ENCODE data around the gene ADGRL3. TPM values are rescaled to one million over a fixed set of nuclear protein-coding genes. Genes with fewer than 3 reads are reported as not detected.
"Not testable (repeated sequence)": the region's sequence is repeated elsewhere in the genome, so short reads cannot be mapped to it uniquely, and the experiment has no call there.

ADGRL3 gene
- total RNA-seq, 2 donors from 2014 or later = 4.0 to 5.2 TPM

DNA sequence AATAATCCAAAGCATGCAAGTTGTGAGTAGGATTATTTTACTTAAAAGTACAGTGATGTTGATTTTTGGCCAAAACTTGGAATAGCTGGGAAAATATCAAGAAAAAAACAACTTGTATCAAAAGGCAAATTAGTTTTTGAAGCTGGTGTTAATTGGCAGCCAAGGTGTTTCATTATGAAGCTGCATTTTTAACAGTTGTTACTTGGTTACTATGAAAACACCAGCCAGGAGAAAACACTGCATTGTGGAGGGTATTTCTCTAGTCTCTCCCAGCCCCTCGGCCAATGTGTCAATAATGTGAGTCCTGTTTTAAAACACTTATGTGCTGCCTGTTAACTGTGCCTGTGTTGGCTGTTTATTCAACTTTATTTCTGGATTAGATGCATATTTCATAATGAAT lies 733.4 kb downstream of the ADGRL3 start:
- intact Hi-C loops (cut with DNase I, micrococcal nuclease) = no loop called here
- no peak for ATAC-seq

DNA sequence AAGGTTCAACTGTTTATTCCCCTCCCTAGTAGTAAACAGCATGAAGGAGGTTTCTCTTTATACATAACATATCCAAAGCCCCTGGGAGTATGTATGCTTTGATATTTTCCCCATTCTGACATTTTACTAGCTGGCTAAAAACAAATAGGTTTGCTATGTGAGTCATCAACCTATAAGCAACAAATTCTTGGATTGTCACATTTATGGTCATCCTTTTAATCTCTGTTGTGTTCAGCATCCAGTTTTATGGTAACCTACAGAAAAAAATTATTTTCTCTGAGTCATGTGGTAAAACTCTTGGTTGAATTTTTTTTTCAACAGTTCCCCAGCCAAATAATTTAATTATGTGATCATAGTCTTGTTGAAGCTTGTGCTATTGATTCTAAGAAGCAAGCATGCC lies 734.1 kb downstream of the ADGRL3 start:
- DNase-seq (no peak), ATAC-seq (no peak)
- intact Hi-C loops (cut with DNase I, micrococcal nuclease) = no loop called here

More for the DNA sequence above, 733.4 kb downstream of the ADGRL3 start:
- no peak for DNase-seq

DNA sequence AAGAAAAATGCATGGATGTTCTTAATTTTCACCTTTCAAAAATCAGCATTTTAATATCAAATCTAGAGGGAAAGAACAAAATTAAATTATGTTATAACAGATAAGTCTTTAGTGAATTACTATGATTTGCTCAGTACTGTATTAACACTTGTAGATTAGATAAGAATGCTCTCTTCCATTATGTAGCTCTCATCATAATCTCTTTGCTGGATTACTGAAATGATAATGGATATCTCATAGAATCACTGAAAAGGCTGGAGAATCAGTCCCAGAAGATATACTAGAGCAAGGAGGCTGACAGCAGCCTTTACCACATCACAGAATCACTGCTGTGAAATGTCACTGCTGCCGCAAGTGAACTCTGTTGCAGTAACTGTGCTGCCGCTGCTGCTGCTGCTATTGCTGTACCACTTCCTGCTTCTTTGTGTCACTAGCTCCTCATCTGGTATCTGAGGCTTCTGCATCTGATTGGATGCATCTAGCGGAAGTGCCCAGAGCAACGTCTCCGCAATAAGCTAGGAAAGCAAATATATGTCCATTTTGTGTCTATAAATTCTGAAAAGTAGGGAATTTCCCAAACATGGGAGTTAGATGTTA lies 738.2 kb downstream of the ADGRL3 start:
- DNase-seq = no peak
- ATAC-seq = no peak
- intact Hi-C loops (cut with DNase I, micrococcal nuclease) = no loop called here

DNA sequence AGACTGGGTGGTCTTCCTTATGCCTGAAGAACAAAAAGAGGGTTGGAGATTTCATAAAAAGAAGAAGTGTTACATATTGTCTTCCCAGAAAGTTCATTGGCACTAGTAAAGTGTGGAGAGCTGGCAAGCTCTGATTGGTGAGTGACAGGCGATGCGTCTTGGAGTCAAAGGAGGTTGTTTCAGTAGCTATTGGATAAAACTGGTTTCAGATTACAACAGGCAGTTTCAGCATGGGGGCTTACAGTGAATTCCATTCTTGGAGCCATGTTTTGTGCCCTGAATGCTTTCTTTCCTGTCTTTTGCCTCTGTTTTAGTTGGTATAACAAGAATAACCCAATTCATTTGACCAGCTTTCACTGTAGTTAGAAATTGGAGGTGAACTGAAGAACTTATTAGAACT lies 750.5 kb downstream of the ADGRL3 start:
- no peak for DNase-seq
- intact Hi-C loops (cut with DNase I, micrococcal nuclease) = no loop called here
- ATAC-seq = no peak

DNA sequence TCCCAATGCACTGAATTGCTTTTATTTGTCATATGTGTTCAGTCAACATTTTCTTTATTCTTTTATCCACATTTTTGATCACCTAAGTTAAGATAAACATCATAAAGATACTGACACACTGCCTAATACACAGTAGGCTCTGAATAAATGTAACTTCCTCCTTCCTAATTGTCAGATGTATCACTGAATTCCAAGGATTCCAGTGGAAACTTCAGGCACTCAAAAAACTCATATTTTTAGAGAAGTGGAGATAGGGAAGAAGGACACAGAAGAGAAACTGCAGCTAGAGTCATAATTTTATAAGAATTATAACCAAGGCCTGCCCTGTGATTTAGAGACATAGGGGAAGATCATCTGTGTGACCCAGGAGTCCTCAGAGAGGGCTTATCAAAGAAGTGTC lies 753.3 kb downstream of the ADGRL3 start:
- DNase-seq = no peak
- no peak for ATAC-seq
- intact Hi-C loops (cut with DNase I, micrococcal nuclease) = no loop called here

DNA sequence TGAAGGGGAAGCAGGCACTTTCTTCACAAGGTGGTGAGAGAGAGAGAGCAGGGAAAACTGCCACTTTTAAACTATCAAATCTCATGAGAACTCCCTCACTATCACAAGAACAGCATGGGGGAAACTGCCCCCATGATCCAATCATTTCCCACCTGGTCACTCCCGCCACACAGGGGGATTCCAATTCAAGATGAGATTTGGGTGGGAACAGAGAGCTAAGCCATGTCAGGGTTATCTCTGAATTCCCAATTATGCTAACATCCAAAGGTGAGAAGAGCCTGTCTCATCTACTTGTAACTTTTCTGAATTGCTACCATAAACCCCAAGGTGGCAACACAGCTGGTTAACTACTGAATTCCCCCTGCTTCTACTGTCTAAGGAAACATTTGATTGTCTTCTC lies 758.5 kb downstream of the ADGRL3 start:
- DNase-seq = no peak
- intact Hi-C loops (cut with DNase I, micrococcal nuclease) = no loop called here
- ATAC-seq = no peak

DNA sequence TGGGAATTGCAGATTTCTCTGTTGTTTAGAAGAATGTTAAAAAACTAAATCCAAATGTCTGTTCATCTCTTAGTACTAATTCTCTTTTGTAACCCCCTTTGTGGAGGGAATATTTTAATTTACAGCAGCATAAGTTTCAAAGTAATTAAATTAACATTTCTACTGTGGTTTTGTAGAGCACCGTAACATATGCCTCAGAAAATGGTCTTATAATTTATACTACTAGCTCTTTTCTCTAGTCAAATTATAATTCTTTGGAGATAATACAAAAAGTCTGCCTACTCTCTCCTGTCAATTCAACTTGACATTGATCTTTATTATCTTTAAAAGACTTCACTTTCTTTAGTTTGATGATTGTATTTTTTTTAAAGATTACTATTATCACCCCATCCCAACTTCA lies 759.0 kb downstream of the ADGRL3 start:
- intact Hi-C loops (cut with DNase I, micrococcal nuclease) = no loop called here
- no peak for ATAC-seq
- DNase-seq = no peak

DNA sequence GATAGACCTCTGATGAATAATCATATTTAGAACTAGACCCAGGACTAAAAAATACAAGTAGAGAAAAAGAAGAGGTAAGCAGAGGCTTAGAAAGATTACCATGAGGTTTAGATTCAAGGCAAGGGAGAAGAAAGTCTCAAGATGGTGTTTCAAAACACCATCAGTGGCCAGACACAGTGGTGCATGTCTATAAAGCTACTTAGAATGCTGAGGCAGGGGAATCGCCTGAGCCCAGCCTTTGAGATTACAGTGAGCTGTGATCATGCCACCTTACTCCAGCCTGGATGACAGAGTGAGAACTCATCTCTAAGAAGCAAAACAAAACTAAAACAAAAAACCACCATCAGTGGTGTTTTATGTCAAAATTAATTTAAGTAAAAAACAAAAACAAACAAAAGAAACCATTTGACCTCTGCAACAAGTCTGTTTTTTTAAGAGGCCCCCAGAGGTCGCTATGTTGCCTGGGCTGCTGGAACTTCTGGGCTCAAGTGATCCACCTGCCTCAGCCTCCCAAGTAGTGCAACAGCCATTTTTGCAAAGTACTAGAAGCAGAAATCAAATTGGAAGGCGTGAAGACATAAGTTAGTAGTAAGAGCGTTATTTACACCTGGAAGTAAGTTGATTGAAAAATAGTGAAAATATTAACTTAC lies 784.3 kb downstream of the ADGRL3 start:
- no peak for ATAC-seq
- DNase-seq = no peak
- intact Hi-C loops (cut with DNase I, micrococcal nuclease) = no loop called here

DNA sequence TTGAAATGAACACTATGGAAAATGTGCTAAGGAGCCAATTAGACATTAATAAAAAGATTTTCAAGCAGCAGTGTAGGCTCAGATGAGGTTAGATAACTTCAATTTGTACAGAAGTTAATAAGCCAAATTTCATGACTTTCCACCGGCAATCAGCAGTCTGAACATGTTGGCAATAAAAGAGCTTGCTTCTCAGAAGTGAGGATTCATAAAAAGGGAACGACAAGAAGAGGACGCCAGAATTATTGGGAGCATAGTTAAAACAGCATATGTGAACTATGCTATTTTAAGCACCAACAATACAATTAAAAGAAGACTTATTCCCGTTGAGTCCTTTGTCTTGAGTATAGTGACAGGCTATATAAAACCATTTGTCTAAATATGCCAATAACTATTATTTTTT lies 785.3 kb downstream of the ADGRL3 start:
- intact Hi-C loops (cut with DNase I, micrococcal nuclease) = no loop called here
- ATAC-seq (no peak), DNase-seq (no peak)

DNA sequence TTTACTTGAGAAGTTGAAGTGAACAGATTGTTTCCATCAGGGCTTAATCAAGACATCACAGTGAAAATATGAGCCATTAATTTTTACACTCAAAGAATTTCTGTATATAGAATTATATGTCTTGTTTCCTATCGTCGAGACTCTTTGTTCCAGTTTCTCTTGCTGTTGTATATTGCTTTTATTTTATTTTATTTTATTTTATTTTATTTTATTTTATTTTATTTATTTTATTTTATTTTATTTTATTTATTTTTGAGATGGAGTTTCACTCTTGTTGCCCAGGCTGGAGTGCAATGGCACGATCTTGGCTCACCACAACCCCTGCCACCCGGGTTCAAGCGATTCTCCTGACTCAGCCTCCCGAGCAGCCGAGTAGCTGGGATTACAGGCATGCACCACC lies 786.8 kb downstream of the ADGRL3 start:
- ATAC-seq; intact Hi-C loops (cut with DNase I, micrococcal nuclease); DNase-seq: not testable (repeated sequence)

DNA sequence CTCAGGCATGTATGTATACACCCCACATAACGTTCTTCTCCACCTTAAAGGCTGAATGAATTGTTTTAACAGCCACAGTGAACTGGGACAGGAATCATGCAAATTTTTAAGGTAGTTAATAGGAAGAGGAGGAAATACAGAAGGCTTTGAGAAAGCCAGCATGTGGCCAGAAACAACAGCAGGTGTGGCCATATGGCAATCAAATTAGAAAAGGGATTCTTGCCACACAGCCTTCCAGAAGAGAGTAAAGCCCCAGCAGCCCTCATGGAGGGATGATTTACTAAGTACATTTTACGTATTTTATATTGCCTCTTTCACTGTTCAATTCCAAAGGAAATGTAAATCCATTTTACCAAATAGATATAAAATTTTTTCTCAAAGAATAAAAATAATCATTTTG lies 792.2 kb downstream of the ADGRL3 start:
- no peak for ATAC-seq
- DNase-seq = no peak
- intact Hi-C loops (cut with DNase I, micrococcal nuclease) = no loop called here

DNA sequence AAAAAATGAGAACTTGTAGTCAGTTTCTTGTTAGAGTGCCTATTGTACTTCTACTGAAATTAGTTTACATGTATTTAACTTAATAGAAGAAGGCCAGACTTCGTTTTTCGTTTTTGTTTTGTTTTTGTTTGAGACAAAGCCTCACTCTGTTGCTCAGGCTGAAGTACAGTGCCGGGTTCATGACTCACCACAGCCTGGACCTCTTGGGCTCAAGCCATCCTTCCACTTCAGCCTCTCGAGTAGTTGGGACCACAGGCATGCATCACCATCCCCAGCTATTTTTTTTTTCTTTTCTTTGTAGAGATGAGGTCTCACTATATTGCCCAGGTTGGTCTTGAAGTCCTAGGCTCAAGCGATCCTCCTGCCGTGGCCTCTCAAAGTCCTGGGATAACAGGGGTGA lies 793.9 kb downstream of the ADGRL3 start:
- intact Hi-C loops (cut with DNase I, micrococcal nuclease) = no loop called here
- DNase-seq (no peak), ATAC-seq (no peak)

DNA sequence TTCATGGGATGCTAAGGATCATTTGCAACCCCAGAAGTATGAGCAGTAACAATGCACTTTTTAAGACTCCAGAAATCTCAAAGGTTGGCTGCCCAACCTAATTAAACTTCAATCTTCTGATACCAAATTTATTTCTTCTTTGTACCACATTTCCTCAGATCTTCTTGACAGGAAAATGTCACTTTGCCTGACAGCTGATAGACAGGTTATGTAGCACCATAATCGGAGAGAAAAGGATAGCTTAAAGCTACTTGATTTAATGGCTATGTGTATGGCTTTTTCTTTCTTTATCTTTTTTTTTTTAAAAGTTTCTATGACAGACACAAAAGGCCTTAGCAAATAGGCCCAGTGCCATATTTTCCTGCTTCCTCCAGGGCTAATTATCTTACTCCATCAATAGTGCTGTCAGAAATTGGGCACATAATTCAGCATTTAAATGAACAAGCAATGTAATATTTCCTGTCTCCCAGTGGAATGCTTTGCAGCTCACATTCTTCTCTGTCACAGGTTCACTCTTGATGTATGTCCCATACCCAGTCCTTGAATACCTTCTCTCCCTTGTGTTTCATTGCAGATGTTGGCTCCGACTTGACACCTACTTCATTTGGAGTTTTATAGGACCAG lies 795.7 kb downstream of the ADGRL3 start:
- ATAC-seq (no peak), DNase-seq (no peak)
- intact Hi-C loops (cut with DNase I, micrococcal nuclease) = no loop called here

DNA sequence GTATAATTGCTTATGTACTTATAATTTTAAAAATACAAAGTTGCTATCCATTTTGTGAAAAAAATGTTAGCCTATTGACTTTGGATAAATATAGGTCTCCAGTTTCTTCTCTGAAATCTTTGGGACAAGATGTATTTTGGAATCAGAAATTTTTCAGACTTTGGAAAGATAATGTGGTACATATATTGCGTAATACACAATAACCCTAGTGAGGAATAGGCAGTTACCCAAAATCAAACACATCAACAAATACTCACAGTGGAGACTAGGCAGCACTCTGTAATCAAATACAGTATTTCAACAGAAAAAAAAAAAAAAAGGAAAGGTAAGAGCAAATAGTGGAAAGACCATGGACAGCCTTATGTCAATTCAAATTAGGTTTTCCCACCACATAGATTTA lies 796.8 kb downstream of the ADGRL3 start:
- ATAC-seq (no peak), DNase-seq (no peak)
- intact Hi-C loops (cut with DNase I, micrococcal nuclease) = no loop called here

DNA sequence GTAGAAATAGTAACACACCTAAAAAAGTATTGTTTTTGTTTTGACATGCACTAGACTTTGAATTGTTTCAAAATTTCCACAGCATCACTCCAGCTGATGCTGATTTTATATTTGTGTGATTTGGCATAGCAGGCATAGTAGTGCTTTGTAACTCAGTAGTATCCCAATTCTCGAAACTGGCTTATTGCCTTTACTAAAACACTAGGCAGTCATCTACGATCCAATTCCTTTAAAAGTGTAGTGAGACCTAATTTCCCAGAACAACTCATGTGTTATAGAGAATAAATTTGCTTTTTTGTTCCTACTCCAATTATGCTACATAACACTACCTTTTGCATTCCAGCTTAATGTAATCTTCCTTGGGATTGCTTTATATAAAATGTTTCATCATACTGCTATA lies 797.7 kb downstream of the ADGRL3 start:
- no peak for DNase-seq
- intact Hi-C loops (cut with DNase I, micrococcal nuclease) = no loop called here
- no peak for ATAC-seq

DNA sequence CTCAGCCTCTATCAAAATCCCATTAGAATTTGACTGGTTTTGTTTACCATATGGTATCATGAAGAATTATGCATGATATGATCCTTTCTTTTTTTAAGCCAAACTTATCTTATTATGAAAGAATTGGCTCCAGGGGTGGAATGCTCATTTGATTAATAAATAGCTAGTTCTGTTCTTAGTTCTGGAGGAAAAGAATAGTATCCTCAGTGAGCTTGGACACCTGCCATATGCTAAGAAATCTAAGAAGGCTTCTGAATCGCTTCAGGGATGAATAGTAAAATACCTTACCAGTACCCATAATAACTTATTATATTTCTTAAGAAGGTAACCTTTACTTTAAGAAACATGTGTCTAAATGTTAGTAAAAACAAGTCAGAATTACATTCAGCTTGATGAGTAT lies 803.6 kb downstream of the ADGRL3 start:
- DNase-seq (no peak), ATAC-seq (no peak)
- intact Hi-C loops (cut with DNase I, micrococcal nuclease) = no loop called here

DNA sequence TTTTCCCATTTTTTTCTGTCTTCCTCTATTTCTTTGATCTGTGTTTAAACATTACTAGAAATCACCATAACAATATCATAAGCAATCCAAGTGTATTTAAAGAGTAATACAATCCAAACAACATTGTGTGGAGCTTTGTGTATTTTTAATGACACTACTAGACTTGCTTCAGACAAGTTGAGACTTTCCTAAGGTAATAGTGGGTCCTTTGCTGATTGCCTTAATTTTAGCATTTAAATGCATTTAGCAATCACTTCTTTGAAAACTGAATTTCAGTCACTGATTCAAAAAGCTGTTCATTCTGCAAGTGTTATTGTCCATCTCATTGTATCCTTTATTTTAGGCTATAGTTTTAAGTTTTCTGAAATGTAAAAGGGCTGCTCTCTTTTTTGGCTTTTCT lies 804.8 kb downstream of the ADGRL3 start:
- no peak for ATAC-seq
- intact Hi-C loops (cut with DNase I, micrococcal nuclease) = no loop called here
- DNase-seq = no peak

DNA sequence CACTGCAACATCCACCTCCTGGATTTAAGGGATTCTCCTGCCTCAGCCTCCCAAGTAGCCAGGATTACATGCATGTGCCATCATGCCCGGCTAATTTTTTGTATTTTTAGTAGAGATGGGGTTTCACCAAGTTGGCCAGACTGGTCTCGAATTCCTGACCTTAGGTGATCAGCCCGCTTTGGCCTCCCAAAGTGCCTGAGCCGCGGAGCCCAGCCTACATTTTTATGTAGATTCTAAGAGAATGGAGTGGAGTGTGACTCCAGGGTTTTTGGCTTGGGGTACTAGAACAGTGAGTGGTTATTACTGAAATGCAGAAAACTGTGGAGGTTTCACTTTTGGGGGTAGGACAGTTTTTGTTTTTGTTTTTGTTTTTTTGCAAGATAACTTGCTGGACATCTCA lies 806.0 kb downstream of the ADGRL3 start:
- no peak for DNase-seq
- intact Hi-C loops (cut with DNase I, micrococcal nuclease) = no loop called here
- ATAC-seq = no peak

DNA sequence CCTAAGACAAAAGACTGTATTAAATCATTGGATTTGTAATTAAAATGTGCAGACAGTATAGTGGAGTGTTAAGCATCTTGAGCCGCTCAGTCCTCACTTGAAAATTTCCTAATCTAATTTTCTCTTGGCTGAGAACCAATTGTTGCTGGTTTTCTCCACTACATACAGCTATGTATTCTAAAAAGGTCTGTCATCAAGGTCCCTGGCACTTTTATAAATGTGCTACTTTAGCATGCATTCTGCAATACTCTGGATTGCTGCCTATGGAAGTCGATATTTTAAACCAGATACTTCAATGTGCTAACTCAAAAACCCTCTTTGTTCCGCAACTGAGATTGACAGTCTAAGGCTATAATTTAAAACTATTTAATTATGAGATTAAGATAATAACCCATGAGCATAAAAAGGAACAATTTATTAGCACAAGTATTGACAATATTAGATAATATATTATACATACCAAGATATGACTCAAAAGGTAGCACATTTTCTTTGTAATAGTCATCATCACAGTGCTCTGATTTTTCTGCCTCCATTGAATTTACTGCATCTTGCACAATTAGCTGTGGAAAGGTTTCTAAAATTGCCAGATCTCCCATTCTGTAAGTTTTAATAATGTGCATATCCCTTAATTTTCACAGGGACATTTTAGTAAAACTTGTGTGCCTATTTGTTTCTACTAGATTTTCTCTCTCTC lies 815.1 kb downstream of the ADGRL3 start:
- ATAC-seq (no peak), DNase-seq (no peak)
- intact Hi-C loops (cut with DNase I, micrococcal nuclease) = no loop called here

DNA sequence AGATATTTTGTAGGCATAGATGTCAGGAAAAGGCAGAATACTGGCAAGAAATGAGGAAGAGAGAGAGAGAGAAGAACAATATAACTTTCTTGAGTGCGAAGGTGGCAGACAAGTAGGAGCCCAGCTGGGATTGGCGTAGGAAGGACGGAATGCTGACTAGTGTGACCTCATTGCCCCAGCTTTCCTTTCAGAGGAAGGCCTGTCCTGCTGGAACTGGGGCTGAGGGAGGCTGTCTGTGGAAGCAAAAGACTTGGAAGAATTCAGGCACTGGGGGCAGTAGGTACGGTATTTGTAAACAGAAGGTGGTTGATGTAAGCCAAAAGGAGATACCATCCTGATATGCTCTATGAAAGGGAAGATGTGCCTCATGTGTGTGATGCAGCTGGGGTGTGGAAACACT lies 818.4 kb downstream of the ADGRL3 start:
- intact Hi-C loops (cut with DNase I, micrococcal nuclease) = no loop called here
- DNase-seq (no peak), ATAC-seq (no peak)

All from left colon (tissue), 2 donors.